ENCODE results near the gene FXR2.

GRCh38 chr17:7544911-7545310 is 69.8 kb downstream of the FXR2 start:
- TF ChIP-seq CTCF (IDR thresholded peaks at IDR 0.05) (no peak), POLR2A (IDR thresholded peaks at IDR 0.05) (no peak)
